Neural crest cell (in vitro differentiated cells): ENCODE results near the gene PLPP3. TPM values are rescaled to one million over a fixed set of nuclear protein-coding genes. Genes with fewer than 3 reads are reported as not detected.

Experiments
- DNase-seq: peaks from one replicate; pipeline ENCODE4 v3.0.0; 2021; ENCODE audit warnings: low read depth, mixed read lengths, low spot score
- H3K27ac Mint-ChIP-seq: one replicate; pipeline ENCODE4 v1.8.0; 2021; ENCODE audit warnings: mild to moderate bottlenecking, mixed read lengths; ENCODE audit not compliant: unreplicated experiment
- H3K27me3 Mint-ChIP-seq: 2 replicates; pipeline ENCODE4 v1.8.0; 2021; ENCODE audit warnings: low read depth, mild to moderate bottlenecking, mixed read lengths
- H3K36me3 Mint-ChIP-seq: 2 replicates; pipeline ENCODE4 v1.8.0; 2021; ENCODE audit warnings: low read depth, mild to moderate bottlenecking, mixed read lengths
- H3K4me1 Mint-ChIP-seq: 2 replicates; pipeline ENCODE4 v1.8.0; 2021; ENCODE audit warnings: mixed read lengths
- H3K4me3 Mint-ChIP-seq: one replicate; pipeline ENCODE4 v1.8.0; 2021; ENCODE audit warnings: mild to moderate bottlenecking, mixed read lengths
- H3K9me3 Mint-ChIP-seq: 2 replicates; pipeline ENCODE4 v1.8.0; 2021; ENCODE audit warnings: mixed read lengths
- CTCF ChIP-seq: fragments of 200-600 bp; sonication (generic); conservative IDR thresholded peaks from 2 replicates; pipeline ENCODE4 v1.5.0; 2021; ENCODE audit warnings: antibody characterized with exemption, mild to moderate bottlenecking
- total RNA-seq: library from RNA; stranded (reverse); gene quantifications from 2 replicates; pipeline ENCODE4 v1.2.1, GENCODE V29; 2021

The PLPP3 gene
- total RNA-seq, 1 donor from 2014 or later, result 24.7 TPM

- no peaks in the 10 kb centered on the region for H3K27me3 Mint-ChIP-seq
- TF ChIP-seq CTCF, result no peak
- peaks cover 45% of the 10 kb centered on the region for H3K4me1 Mint-ChIP-seq
- H3K36me3 Mint-ChIP-seq, result peaks cover 30% of the 10 kb centered on the region
- DNase-seq, result no peak
- H3K27ac Mint-ChIP-seq, result peak overlapping the region; percentile 73
- no peaks in the 10 kb centered on the region for H3K9me3 Mint-ChIP-seq
- H3K4me3 Mint-ChIP-seq, result peak overlapping the region; percentile 24
Observed at GRCh38 chr1:56494306-56494705, 85.1 kb downstream of the PLPP3 start.

GRCh38 chr1:56493826-56494225, 85.5 kb downstream of the PLPP3 start:
- H3K27ac Mint-ChIP-seq, result no peak overlapping the region

GRCh38 chr1:56491441-56491840, 87.9 kb downstream of the PLPP3 start:
- TF ChIP-seq CTCF, result no peak
- Mint-ChIP-seq H3K27ac (no peak overlapping the region), H3K27me3 (no peaks in the 10 kb centered on the region), H3K4me1 (peaks cover 37% of the 10 kb centered on the region), H3K9me3 (no peaks in the 10 kb centered on the region), H3K4me3 (no peak overlapping the region), H3K36me3 (peaks cover 31% of the 10 kb centered on the region)
- no peak for DNase-seq

More at GRCh38 chr1:56493826-56494225, 85.5 kb downstream of the PLPP3 start:
- no peak for TF ChIP-seq CTCF
- H3K9me3 Mint-ChIP-seq, result no peaks in the 10 kb centered on the region
- peaks cover 30% of the 10 kb centered on the region for H3K36me3 Mint-ChIP-seq
- H3K4me3 Mint-ChIP-seq, result no peak overlapping the region
- peaks cover 45% of the 10 kb centered on the region for H3K4me1 Mint-ChIP-seq
- H3K27me3 Mint-ChIP-seq, result no peaks in the 10 kb centered on the region
- DNase-seq, result no peak

- H3K4me1 Mint-ChIP-seq, result peaks cover 32% of the 10 kb centered on the region
- H3K27ac Mint-ChIP-seq, result no peak overlapping the region
- no peaks in the 10 kb centered on the region for H3K9me3 Mint-ChIP-seq
- no peak for TF ChIP-seq CTCF
- H3K27me3 Mint-ChIP-seq, result no peaks in the 10 kb centered on the region
- no peak overlapping the region for H3K4me3 Mint-ChIP-seq
- no peak for DNase-seq
- peaks cover 22% of the 10 kb centered on the region for H3K36me3 Mint-ChIP-seq
Observed at GRCh38 chr1:56490619-56491018, 88.7 kb downstream of the PLPP3 start.

GRCh38 chr1:56489695-56490094, 89.7 kb downstream of the PLPP3 start:
- no peaks in the 10 kb centered on the region for H3K27me3 Mint-ChIP-seq
- H3K9me3 Mint-ChIP-seq, result peaks cover 3% of the 10 kb centered on the region
- peaks cover 24% of the 10 kb centered on the region for H3K4me1 Mint-ChIP-seq
- H3K27ac Mint-ChIP-seq, result no peak overlapping the region
- no peak for DNase-seq
- no peak overlapping the region for H3K4me3 Mint-ChIP-seq
- TF ChIP-seq CTCF, result no peak
- H3K36me3 Mint-ChIP-seq, result peaks cover 20% of the 10 kb centered on the region

- no peak for DNase-seq
- peaks cover 3% of the 10 kb centered on the region for H3K4me1 Mint-ChIP-seq
Observed at GRCh38 chr1:56484695-56485094, 94.7 kb downstream of the PLPP3 start.

More at GRCh38 chr1:56484695-56485094, 94.7 kb downstream of the PLPP3 start:
- Mint-ChIP-seq H3K4me3 (no peak overlapping the region), H3K36me3 (peaks cover 2% of the 10 kb centered on the region), H3K27ac (no peak overlapping the region), H3K27me3 (no peaks in the 10 kb centered on the region), H3K9me3 (peaks cover 3% of the 10 kb centered on the region)
- TF ChIP-seq CTCF, result no peak
